PFSK-1 (cell line): ENCODE measurements around the gene FGF6.

Source experiments
- FOXP2 ChIP-seq: optimal IDR thresholded peaks from 2 replicates; pipeline ENCODE3; 2011; ENCODE audit warnings: borderline replicate concordance, control low read depth, inconsistent platforms; ENCODE audit not compliant: insufficient read depth; ENCODE audit errors: extremely low read length, extremely low read depth
- POLR2AphosphoS5 ChIP-seq: IDR thresholded peaks from 2 replicates; pipeline ENCODE4 v1.6.1; 2012; ENCODE audit warnings: low read depth, mild to moderate bottlenecking, control low read depth, low read length, moderate library complexity
- REST ChIP-seq, 2 experiments: IDR thresholded peaks; 2 replicates each; pipeline versions ENCODE4 v1.6.1 to v1.8.0; 2011 to 2012; ENCODE audit warnings: low read depth in 2 of 2, low read length in 2 of 2, control low read depth in 1 of 2, inconsistent platforms in 1 of 2, mild to moderate bottlenecking in 1 of 2, moderate library complexity in 1 of 2; ENCODE audit not compliant: insufficient read depth in 1 of 2
- SIN3A ChIP-seq: IDR thresholded peaks from 2 replicates; pipeline ENCODE4 v1.6.1; 2012; ENCODE audit warnings: mild to moderate bottlenecking, low read length, moderate library complexity, borderline replicate concordance; ENCODE audit not compliant: insufficient read depth
- TAF1 ChIP-seq: IDR thresholded peaks from 2 replicates; pipeline ENCODE4 v1.6.1; 2012; ENCODE audit warnings: low read length, control low read depth, borderline replicate concordance; ENCODE audit not compliant: insufficient read depth

The FGF6 gene

GRCh38 chr12:4388662-4389061 lies 57.0 kb downstream of the FGF6 start:
- TF ChIP-seq SIN3A (no peak), TAF1 (no peak), FOXP2 (no peak)

DNA sequence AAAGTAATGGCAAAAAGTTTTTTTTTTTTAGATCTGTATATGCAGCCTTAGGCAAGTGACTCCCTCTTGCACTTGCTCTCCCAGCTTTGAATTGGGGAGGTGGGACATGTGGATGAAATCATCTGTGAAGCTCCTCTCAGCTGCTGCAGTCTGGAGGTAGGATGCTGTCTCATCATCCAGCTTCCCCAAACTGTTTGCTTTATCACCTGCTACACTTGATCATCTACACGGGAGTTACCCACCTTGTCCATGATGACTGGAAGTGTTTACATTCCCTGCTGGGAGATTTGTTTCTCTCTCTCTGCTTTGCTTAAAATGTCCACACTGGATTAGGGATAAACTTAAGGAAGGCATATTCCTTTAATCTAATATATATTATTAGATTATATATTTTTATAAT lies 57.6 kb downstream of the FGF6 start:
- no peak for TF ChIP-seq SIN3A
- no peak for TF ChIP-seq REST (IDR thresholded peaks at IDR 0.05; ENCODE audit: insufficient read depth in 1 of 2, low read depth in 2 of 2, low read length in 2 of 2)
- no peak for TF ChIP-seq FOXP2

GRCh38 chr12:4387607-4388006 lies 58.0 kb downstream of the FGF6 start:
- TF ChIP-seq TAF1 (no peak), SIN3A (no peak), FOXP2 (no peak), REST (IDR thresholded peaks at IDR 0.05; ENCODE audit: insufficient read depth in 1 of 2, low read depth in 2 of 2, low read length in 2 of 2) (no peak), POLR2AphosphoS5 (no peak)

GRCh38 chr12:4386801-4387200 lies 58.8 kb downstream of the FGF6 start:
- TF ChIP-seq FOXP2 (no peak), REST (IDR thresholded peaks at IDR 0.05; ENCODE audit: insufficient read depth in 1 of 2, low read depth in 2 of 2, low read length in 2 of 2) (no peak), SIN3A (no peak), TAF1 (no peak), POLR2AphosphoS5 (no peak)
